T-helper 2 cell treated with Interferon-gamma antibody and Interleukin-4, amounts not matched to agents 5 μg/mL and 100 μg/mL, for 36 hours (primary cell): ENCODE data around the gene RNF225.

Experiments
- DNase-seq: peaks from one replicate; pipeline ENCODE4 v3.0.0; 2021; ENCODE audit warnings: low spot score
- H3K27ac Mint-ChIP-seq: one replicate; pipeline ENCODE4 v1.8.0; 2021; ENCODE audit warnings: mild to moderate bottlenecking, mixed read lengths
- H3K27me3 Mint-ChIP-seq: one replicate; pipeline ENCODE4 v1.8.0; 2021; ENCODE audit warnings: low read depth, mixed read lengths
- H3K36me3 Mint-ChIP-seq: one replicate; pipeline ENCODE4 v1.8.0; 2021; ENCODE audit warnings: low read depth, mixed read lengths
- H3K4me1 Mint-ChIP-seq: one replicate; pipeline ENCODE4 v1.8.0; 2021; ENCODE audit warnings: low read depth, mixed read lengths
- H3K4me3 Mint-ChIP-seq: one replicate; pipeline ENCODE4 v1.8.0; 2022; ENCODE audit warnings: mild to moderate bottlenecking, moderate library complexity, mixed read lengths
- H3K9me3 Mint-ChIP-seq: one replicate; pipeline ENCODE4 v1.8.0; 2021; ENCODE audit warnings: mixed read lengths

RNF225 gene

GRCh38 chr19:58355215-58355796, 40.1 kb upstream of the RNF225 start:
- no peak overlapping the region for H3K27ac Mint-ChIP-seq
- H3K9me3 Mint-ChIP-seq, result no peaks in the 10 kb centered on the region

GRCh38 chr19:58355908-58356765, 39.3 kb upstream of the RNF225 start:
- Mint-ChIP-seq H3K4me3 (peak overlapping the region; percentile 38), H3K9me3 (no peaks in the 10 kb centered on the region), H3K27me3 (peaks cover 4% of the 10 kb centered on the region), H3K27ac (no peak overlapping the region), H3K4me1 (no peaks in the 10 kb centered on the region), H3K36me3 (peaks cover 6% of the 10 kb centered on the region)
- peak; percentile 24 for DNase-seq

More at GRCh38 chr19:58355215-58355796, 40.1 kb upstream of the RNF225 start:
- H3K4me1 Mint-ChIP-seq, result no peaks in the 10 kb centered on the region
- H3K27me3 Mint-ChIP-seq, result peaks cover 4% of the 10 kb centered on the region
- no peak for DNase-seq
- peak overlapping the region; percentile 15 for H3K4me3 Mint-ChIP-seq
- peaks cover 6% of the 10 kb centered on the region for H3K36me3 Mint-ChIP-seq

- Mint-ChIP-seq H3K9me3 (no peaks in the 10 kb centered on the region), H3K27me3 (peaks cover 4% of the 10 kb centered on the region), H3K4me3 (peak overlapping the region; percentile 38), H3K4me1 (peaks cover 2% of the 10 kb centered on the region), H3K36me3 (peaks cover 6% of the 10 kb centered on the region), H3K27ac (no peak overlapping the region)
- no peak for DNase-seq
Observed at GRCh38 chr19:58356766-58357480, 38.5 kb upstream of the RNF225 start.

- Mint-ChIP-seq H3K4me1 (peaks cover 6% of the 10 kb centered on the region), H3K4me3 (peak overlapping the region; percentile 24), H3K27me3 (peaks cover 4% of the 10 kb centered on the region), H3K27ac (no peak overlapping the region), H3K9me3 (no peaks in the 10 kb centered on the region), H3K36me3 (peaks cover 6% of the 10 kb centered on the region)
- DNase-seq, result no peak
Observed at GRCh38 chr19:58357481-58358145, 37.8 kb upstream of the RNF225 start.

- H3K4me3 Mint-ChIP-seq, result peak overlapping the region; percentile 86
- H3K9me3 Mint-ChIP-seq, result no peaks in the 10 kb centered on the region
- H3K4me1 Mint-ChIP-seq, result peaks cover 11% of the 10 kb centered on the region
- peak; percentile 44 for DNase-seq
- no peaks in the 10 kb centered on the region for H3K27me3 Mint-ChIP-seq
- no peaks in the 10 kb centered on the region for H3K36me3 Mint-ChIP-seq
- H3K27ac Mint-ChIP-seq, result peak overlapping the region; percentile 91
Observed at GRCh38 chr19:58361900-58362271, 33.6 kb upstream of the RNF225 start.

- Mint-ChIP-seq H3K9me3 (no peaks in the 10 kb centered on the region), H3K36me3 (no peaks in the 10 kb centered on the region), H3K4me3 (peak within 1 kb of the TSS; percentile 86), H3K27me3 (no peaks in the 10 kb centered on the region), H3K27ac (peak within 1 kb of the TSS; percentile 91), H3K4me1 (peaks cover 11% of the 10 kb centered on the region)
- peak; percentile 96 for DNase-seq
Observed at GRCh38 chr19:58362272-58362994, 33.0 kb upstream of the RNF225 start, which contains the start of gene ZNF497. Gene ZNF497, minus strand, starts transcription at chr19:58362751. Its CDS starts 5,116 bp downstream, at chr19:58357635.

- H3K27ac Mint-ChIP-seq, result no peak overlapping the region
- no peak for DNase-seq
Observed at GRCh38 chr19:58364146-58364545, 31.3 kb upstream of the RNF225 start.

GRCh38 chr19:58366585-58367430, 28.6 kb upstream of the RNF225 start:
- DNase-seq, result no peak

More at GRCh38 chr19:58364146-58364545, 31.3 kb upstream of the RNF225 start:
- H3K27me3 Mint-ChIP-seq, result no peaks in the 10 kb centered on the region
- peak overlapping the region; percentile 24 for H3K4me3 Mint-ChIP-seq
- H3K4me1 Mint-ChIP-seq, result peaks cover 11% of the 10 kb centered on the region
- no peaks in the 10 kb centered on the region for H3K9me3 Mint-ChIP-seq
- no peaks in the 10 kb centered on the region for H3K36me3 Mint-ChIP-seq

GRCh38 chr19:58367698-58368454, 27.6 kb upstream of the RNF225 start:
- no peak overlapping the region for H3K27ac Mint-ChIP-seq
- no peaks in the 10 kb centered on the region for H3K9me3 Mint-ChIP-seq
- H3K36me3 Mint-ChIP-seq, result no peaks in the 10 kb centered on the region
- no peak for DNase-seq
- H3K27me3 Mint-ChIP-seq, result no peaks in the 10 kb centered on the region
- no peak overlapping the region for H3K4me3 Mint-ChIP-seq
- peaks cover 4% of the 10 kb centered on the region for H3K4me1 Mint-ChIP-seq

More at GRCh38 chr19:58366585-58367430, 28.6 kb upstream of the RNF225 start:
- no peak overlapping the region for H3K27ac Mint-ChIP-seq
- peaks cover 10% of the 10 kb centered on the region for H3K4me1 Mint-ChIP-seq
- H3K9me3 Mint-ChIP-seq, result no peaks in the 10 kb centered on the region
- no peaks in the 10 kb centered on the region for H3K36me3 Mint-ChIP-seq
- H3K27me3 Mint-ChIP-seq, result no peaks in the 10 kb centered on the region
- no peak overlapping the region for H3K4me3 Mint-ChIP-seq

- Mint-ChIP-seq H3K4me1 (peaks cover 3% of the 10 kb centered on the region), H3K9me3 (no peaks in the 10 kb centered on the region), H3K27ac (no peak overlapping the region), H3K4me3 (no peak overlapping the region), H3K36me3 (no peaks in the 10 kb centered on the region), H3K27me3 (no peaks in the 10 kb centered on the region)
- no peak for DNase-seq
Observed at GRCh38 chr19:58368561-58369360, 26.7 kb upstream of the RNF225 start.

GRCh38 chr19:58372311-58373133, 22.9 kb upstream of the RNF225 start:
- H3K36me3 Mint-ChIP-seq, result no peaks in the 10 kb centered on the region
- no peaks in the 10 kb centered on the region for H3K9me3 Mint-ChIP-seq
- no peaks in the 10 kb centered on the region for H3K4me1 Mint-ChIP-seq
- no peak overlapping the region for H3K4me3 Mint-ChIP-seq
- DNase-seq, result no peak
- H3K27me3 Mint-ChIP-seq, result no peaks in the 10 kb centered on the region
- no peak overlapping the region for H3K27ac Mint-ChIP-seq
